ENCODE measurements around the gene ELF2. TPM values are rescaled to one million over a fixed set of nuclear protein-coding genes. Genes with fewer than 3 reads are reported as not detected.

ELF2 gene
- total and polyA plus RNA-seq, 2 experiments from 2014 or later: 38.2 to 48.8 TPM

DNA sequence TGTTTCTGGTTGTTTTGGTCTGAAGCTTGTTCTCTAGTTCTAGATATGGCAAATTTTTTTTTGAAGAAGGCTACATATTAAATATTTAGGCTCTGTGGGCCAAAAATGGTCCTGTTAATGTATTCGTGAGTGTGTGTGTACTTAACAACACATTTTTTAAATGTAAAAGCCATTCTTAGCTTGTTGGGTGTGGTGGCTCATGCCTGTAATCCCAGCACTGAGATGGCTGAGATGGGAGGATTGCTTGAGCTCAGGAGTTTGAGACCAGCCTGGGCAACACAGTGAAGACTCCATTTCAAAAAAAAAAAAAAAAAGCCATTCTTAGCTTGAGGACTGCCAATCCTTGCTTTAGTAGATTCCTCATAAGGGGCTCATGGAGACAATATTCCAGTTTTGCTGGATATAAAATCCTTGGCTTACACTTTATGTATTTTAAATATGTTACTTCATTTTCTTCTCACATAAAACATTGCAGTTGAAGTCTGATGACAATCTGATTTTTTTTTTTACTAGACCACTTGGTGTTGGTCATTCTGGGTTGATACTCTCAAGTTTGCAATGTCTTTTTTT is 138.1 kb downstream of the ELF2 start:
- no peak overlapping the region for H3K4me2 ChIP-seq
- H3K27ac ChIP-seq (ENCODE audit: low read depth): no peak overlapping the region
- peaks cover 58% of the 10 kb centered on the region for H4K20me1 ChIP-seq (replicated peaks; ENCODE audit: insufficient read depth)
- peaks cover 98% of the 10 kb centered on the region for H3K79me2 ChIP-seq (replicated peaks; ENCODE audit: insufficient read depth)
- no peak overlapping the region for H2AFZ ChIP-seq
- Mint-ChIP-seq H3K4me1 (peaks cover 23% of the 10 kb centered on the region), H3K27ac (no peak overlapping the region), H3K9me3 (no peaks in the 10 kb centered on the region), H3K4me3 (no peak overlapping the region), H3K36me3 (ENCODE audit: low read depth) (peaks cover 33% of the 10 kb centered on the region), H3K27me3 (ENCODE audit: insufficient read depth, low read depth, poor library complexity) (no peaks in the 10 kb centered on the region)
- H3K36me3 ChIP-seq (ENCODE audit: insufficient read depth): peaks cover 13% of the 10 kb centered on the region; the same call in 1 of the 2 replicates
- ATAC-seq (no peak), DNase-seq (ENCODE audit: low spot score) (no peak)
- TF ChIP-seq ZNF114 (CRISPR knock-in tag; IDR thresholded peaks at IDR 0.05) (no peak), ZNF331 (CRISPR knock-in tag; IDR thresholded peaks at IDR 0.05; ENCODE audit: low read depth) (no peak), REST (IDR thresholded peaks at IDR 0.05; ENCODE audit: unreplicated experiment) (no peak), NANOG (IDR thresholded peaks at IDR 0.05; ENCODE audit: borderline replicate concordance) (no peak), ZNF462 (CRISPR knock-in tag; IDR thresholded peaks at IDR 0.05) (no peak), STAT1 (IDR thresholded peaks at IDR 0.05; ENCODE audit: unreplicated experiment) (no peak), EZH2phosphoT487 (IDR thresholded peaks at IDR 0.05; ENCODE audit: unreplicated experiment) (no peak), CREB1 (CRISPR knock-in tag; IDR thresholded peaks at IDR 0.05; ENCODE audit: low read depth) (no peak), JUNB (IDR thresholded peaks at IDR 0.05; ENCODE audit: unreplicated experiment) (no peak), EZH2 (IDR thresholded peaks at IDR 0.05; ENCODE audit: low read depth, unreplicated experiment) (no peak), CTCF (conservative IDR thresholded peaks at IDR 0.05; ENCODE audit: low read depth in 2 of 2) (no peak), ETS1 (IDR thresholded peaks at IDR 0.05) (no peak), POLR2AphosphoS5 (IDR thresholded peaks at IDR 0.05; ENCODE audit: low read depth) (no peak)
- H3K4me1 ChIP-seq (ENCODE audit: insufficient read depth): peaks cover 26% of the 10 kb centered on the region
- H3K9me2 ChIP-seq (ENCODE audit: insufficient read depth): no peaks in the 10 kb centered on the region
- no peak overlapping the region for H3K4me3 ChIP-seq
- peaks cover 6% of the 10 kb centered on the region; the same call in 1 of the 2 replicates for H3F3A ChIP-seq (replicated peaks; ENCODE audit: low read depth)
- no peaks in the 10 kb centered on the region for H3K27me3 ChIP-seq (ENCODE audit: insufficient read depth)
